CD8-positive, alpha-beta memory T cell (primary cell): Measurements from ENCODE around the gene PFDN2. TPM values are rescaled to one million over a fixed set of nuclear protein-coding genes. Genes with fewer than 3 reads are reported as not detected.

Source experiments
- CTCF ChIA-PET: fragments of 350-600 bp; sonication (Branson Sonifier 250); formaldehyde crosslinking; loops from one replicate; lab custom pipeline; 2021; ENCODE audit warnings: antibody characterized with exemption; lab: Charles Lee
- POLR2A ChIA-PET: fragments of 350-600 bp; sonication (Branson Sonifier 250); formaldehyde crosslinking; loops from one replicate; lab custom pipeline; 2021; ENCODE audit warnings: antibody characterized with exemption; lab: Charles Lee
- DNase-seq, 5 donors: peaks; one replicate each; pipeline versions ENCODE4 v3.0.0 to v3.0.0-alpha.2; 2020 to 2022; ENCODE audit warnings: mixed read lengths in 1 of 5
- H3K27ac ChIP-seq: one replicate; pipeline ENCODE4 v1.7.0; 2013; ENCODE audit warnings: low read depth, mild to moderate bottlenecking, low read length, moderate library complexity
- H3K27me3 ChIP-seq: 2 replicates; pipeline ENCODE4 v1.7.0; 2013; ENCODE audit warnings: low read length, mild to moderate bottlenecking; ENCODE audit not compliant: insufficient read depth, poor library complexity, severe bottlenecking
- H3K36me3 ChIP-seq: 2 replicates; pipeline ENCODE4 v1.7.0; 2013; ENCODE audit warnings: mild to moderate bottlenecking, low read length, moderate library complexity; ENCODE audit not compliant: insufficient read depth
- H3K4me1 ChIP-seq: 2 replicates; pipeline ENCODE4 v1.7.0; 2013; ENCODE audit warnings: mild to moderate bottlenecking, low read length, moderate library complexity; ENCODE audit not compliant: insufficient read depth
- H3K4me3 ChIP-seq: 2 replicates; pipeline ENCODE4 v1.7.0; 2013; ENCODE audit warnings: mild to moderate bottlenecking, low read length
- H3K9me3 ChIP-seq: 2 replicates; pipeline ENCODE4 v1.7.0; 2013; ENCODE audit warnings: mild to moderate bottlenecking, low read length
- H3K27ac Mint-ChIP-seq, 8 donors: one replicate each; pipeline ENCODE4 v1.8.0; 2020 to 2021; ENCODE audit warnings: mixed read lengths in 8 of 8, mild to moderate bottlenecking in 6 of 8, inconsistent platforms in 3 of 8, moderate library complexity in 3 of 8
- H3K27me3 Mint-ChIP-seq, 2 donors: one replicate each; pipeline ENCODE4 v1.8.0; 2020 to 2021; ENCODE audit warnings: mixed read lengths in 2 of 2, mild to moderate bottlenecking in 1 of 2, moderate library complexity in 1 of 2
- H3K36me3 Mint-ChIP-seq, 3 donors: one replicate each; pipeline ENCODE4 v1.8.0; 2020 to 2021; ENCODE audit warnings: mixed read lengths in 3 of 3, inconsistent platforms in 1 of 3, mild to moderate bottlenecking in 1 of 3
- H3K4me1 Mint-ChIP-seq, 3 donors: one replicate each; pipeline ENCODE4 v1.8.0; 2020 to 2021; ENCODE audit warnings: mixed read lengths in 3 of 3, inconsistent platforms in 1 of 3, mild to moderate bottlenecking in 1 of 3
- H3K4me3 Mint-ChIP-seq, 7 donors: one replicate each; pipeline ENCODE4 v1.8.0; 2020 to 2021; ENCODE audit warnings: mixed read lengths in 7 of 7, mild to moderate bottlenecking in 6 of 7, moderate library complexity in 4 of 7, inconsistent platforms in 2 of 7
- H3K9me3 Mint-ChIP-seq, 5 donors: one replicate each; pipeline ENCODE4 v1.8.0; 2020 to 2022; ENCODE audit warnings: mixed read lengths in 5 of 5, mild to moderate bottlenecking in 3 of 5, moderate library complexity in 2 of 5, inconsistent platforms in 1 of 5
- polyA plus RNA-seq: library from polyadenylated mRNA; unstranded; fragments of 300-500 nt; fragmentation: Illumina TruSeq; gene quantifications from one replicate; pipeline ENCODE4 v1.2.3, GENCODE V29; 2021
- total RNA-seq, 2 experiments: library from RNA; stranded (reverse); gene quantifications; one replicate each; pipeline ENCODE4 v1.2.3, GENCODE V29; 2021

Gene PFDN2, protein sequence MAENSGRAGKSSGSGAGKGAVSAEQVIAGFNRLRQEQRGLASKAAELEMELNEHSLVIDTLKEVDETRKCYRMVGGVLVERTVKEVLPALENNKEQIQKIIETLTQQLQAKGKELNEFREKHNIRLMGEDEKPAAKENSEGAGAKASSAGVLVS
- total RNA-seq (100 to 1,000 TPM; 133 to 142 TPM), polyA plus RNA-seq (96.4 TPM)

DNA sequence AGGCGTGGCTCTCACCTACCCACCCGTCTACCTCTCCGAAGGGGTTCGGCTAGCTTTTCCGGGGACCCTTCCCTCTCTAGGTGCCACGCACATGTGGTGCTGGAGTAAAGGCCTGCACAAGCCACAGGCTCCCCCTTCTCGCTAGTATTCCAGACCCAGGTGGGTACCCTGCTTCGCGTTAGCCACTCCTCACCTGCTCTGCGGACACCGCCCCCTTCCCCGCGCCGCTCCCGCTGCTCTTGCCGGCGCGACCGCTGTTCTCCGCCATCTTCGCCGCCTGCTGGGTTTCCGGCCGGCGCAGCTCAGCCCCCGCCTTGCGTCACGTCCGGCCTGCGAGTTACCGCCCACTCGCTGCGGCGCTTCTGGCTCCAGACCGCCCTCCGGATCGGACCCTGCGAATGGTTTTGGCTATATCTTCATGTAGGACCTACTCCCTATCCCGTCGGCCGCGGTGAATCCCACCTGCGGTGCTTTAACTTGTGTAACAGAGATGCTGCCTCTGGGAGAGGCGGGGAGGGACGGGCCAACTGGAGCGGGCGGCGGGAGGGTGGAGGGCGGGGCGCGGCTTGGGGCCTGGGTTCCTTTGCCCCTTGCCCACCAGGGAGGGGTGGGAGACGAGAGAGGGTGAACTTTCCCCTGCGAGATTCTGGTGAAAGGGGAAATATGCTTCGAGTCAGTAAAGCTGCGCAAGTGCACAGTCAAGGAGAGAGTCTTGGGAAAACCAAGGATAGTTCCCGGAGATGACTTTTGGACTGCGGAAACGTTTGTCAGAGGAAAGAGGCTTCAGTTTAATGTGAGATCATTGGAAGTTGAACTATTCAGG, at the start of gene PFDN2, which contains the start of gene NIT1:
PFDN2 (minus strand) TSS at position 279 of the 823 bp plus-strand sequence; CDS start at position 268, 11 bp downstream.
NIT1 (plus strand) TSS at position 347 of the 823 bp plus-strand sequence; CDS start at position 419, 72 bp downstream.
- Histone ChIP-seq H3K4me1 (peaks cover 53% of the 10 kb centered on the region), H3K27ac (peak within 1 kb of the TSS; percentile 98), H3K4me3 (peak within 1 kb of the TSS; percentile 98), H3K36me3 (peaks cover 23% of the 10 kb centered on the region), H3K9me3 (no peaks in the 10 kb centered on the region), H3K27me3 (no peaks in the 10 kb centered on the region)
- peaks cover 57 to 72% (median 62%) of the 10 kb centered on the region in 3 donors for H3K4me1 Mint-ChIP-seq
- ChIA-PET CTCF (interaction anchor here (0.6 to 2.3 kb wide), 12 partner anchors 15 to 263 kb away, joined by 3 to 7 read pairs (median 4); partner anchors contain the start of genes DEDD, KLHDC9, TSTD1 and USF1), POLR2A (interaction anchor here (0.6 to 2.3 kb wide), 9 partner anchors 14 to 856 kb away, joined by 3 to 11 read pairs (median 3); partner anchors contain the start of genes ARHGAP30, DCAF8, DEDD and KLHDC9)
- peak; percentile 76 to 89 (median 83) for DNase-seq
- peaks cover 0 to 60% (median 6%) of the 10 kb centered on the region in 3 donors for H3K36me3 Mint-ChIP-seq
- H3K27ac Mint-ChIP-seq = peak within 1 kb of the TSS; percentile 91 to 98 (median 96)
- no peaks in the 10 kb centered on the region for H3K27me3 Mint-ChIP-seq
- H3K4me3 Mint-ChIP-seq = peak within 1 kb of the TSS; percentile 92 to 98 (median 94)
- H3K9me3 Mint-ChIP-seq = no peaks in the 10 kb centered on the region

DNA sequence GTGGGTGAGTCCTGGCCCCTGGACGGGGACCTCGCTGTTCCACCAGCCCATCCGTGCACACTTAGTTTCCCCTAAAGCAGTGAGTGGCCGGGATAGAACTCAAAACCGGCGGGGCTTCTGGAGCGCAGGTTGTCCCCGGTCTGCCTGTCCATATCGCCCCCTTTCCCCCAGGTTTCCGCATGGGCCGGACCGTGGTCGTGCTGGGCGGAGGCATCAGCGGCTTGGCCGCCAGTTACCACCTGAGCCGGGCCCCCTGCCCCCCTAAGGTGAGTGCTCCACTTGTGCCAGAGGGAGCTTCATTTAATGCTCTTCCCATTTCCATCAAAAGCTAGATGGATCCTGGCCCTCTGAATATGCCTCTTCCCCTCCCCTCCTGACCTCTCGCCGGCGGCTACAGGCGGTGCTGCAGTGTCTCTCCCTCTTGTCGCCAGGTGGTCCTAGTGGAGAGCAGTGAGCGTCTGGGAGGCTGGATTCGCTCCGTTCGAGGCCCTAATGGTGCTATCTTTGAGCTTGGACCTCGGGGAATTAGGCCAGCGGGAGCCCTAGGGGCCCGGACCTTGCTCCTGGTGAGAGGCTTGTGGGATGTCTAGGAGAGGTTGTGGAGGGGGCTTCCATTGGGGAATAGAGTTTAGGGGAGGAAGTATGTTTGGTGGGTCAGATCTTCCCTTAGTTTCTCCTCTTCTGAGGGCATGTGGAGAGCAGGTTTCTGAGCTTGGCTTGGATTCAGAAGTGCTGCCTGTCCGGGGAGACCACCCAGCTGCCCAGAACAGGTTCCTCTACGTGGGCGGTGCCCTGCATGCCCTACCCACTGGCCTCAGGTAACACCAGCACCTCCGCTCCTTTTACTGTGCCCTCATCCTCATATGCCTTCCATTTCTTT, 49.1 kb upstream of the PFDN2 start:
- Mint-ChIP-seq H3K36me3 (peaks cover 0 to 75% (median 21%) of the 10 kb centered on the region in 3 donors), H3K27me3 (no peaks in the 10 kb centered on the region), H3K9me3 (no peaks in the 10 kb centered on the region), H3K27ac (peak overlapping the region; percentile 96 to 100 (median 99)), H3K4me1 (peaks cover 41 to 67% (median 58%) of the 10 kb centered on the region in 3 donors), H3K4me3 (peak overlapping the region; percentile 87 to 96 (median 93))
- H3K4me3 ChIP-seq = peak overlapping the region; percentile 81
- peaks cover 31% of the 10 kb centered on the region for H3K36me3 ChIP-seq
- H3K4me1 ChIP-seq = peaks cover 18% of the 10 kb centered on the region
- no peaks in the 10 kb centered on the region for H3K27me3 ChIP-seq
- peak in 1 of 5 donors; percentile 51 for DNase-seq
- ChIA-PET CTCF (interaction anchor here (0.7 to 4.9 kb wide), 20 partner anchors 10 to 215 kb away, joined by 3 to 49 read pairs (median 6); partner anchors contain the start of genes APOA2, B4GALT3, DEDD and NDUFS2), POLR2A (interaction anchor here (0.5 to 2.4 kb wide), 14 partner anchors 9 to 329 kb away, joined by 3 to 23 read pairs (median 5); partner anchors contain the start of genes B4GALT3, FCER1G, NDUFS2 and NIT1)
- no peaks in the 10 kb centered on the region for H3K9me3 ChIP-seq
- H3K27ac ChIP-seq = peak overlapping the region; percentile 95

GRCh38 chr1:161165742-161166668, 48.2 kb upstream of the PFDN2 start, which contains the start of gene PPOX:
PPOX (plus strand) TSS chr1:161166426; CDS start chr1:161166848, 422 bp downstream.
- ChIA-PET CTCF (interaction anchor here (0.7 to 4.9 kb wide), 32 partner anchors 10 to 222 kb away, joined by 3 to 49 read pairs (median 4); partner anchors contain the start of genes ADAMTS4, APOA2, B4GALT3 and DEDD), POLR2A (interaction anchor here (0.6 to 2.4 kb wide), 18 partner anchors 9 to 148 kb away, joined by 3 to 23 read pairs (median 4); partner anchors contain the start of genes B4GALT3, DEDD, FCER1G and NDUFS2)
- H3K27ac Mint-ChIP-seq = peak within 1 kb of the TSS; percentile 96 to 100 (median 99)
- peak; percentile 88 to 97 (median 93) for DNase-seq
- no peaks in the 10 kb centered on the region for H3K9me3 Mint-ChIP-seq
- Histone ChIP-seq H3K4me3 (peak within 1 kb of the TSS; percentile 81), H3K36me3 (peaks cover 22% of the 10 kb centered on the region), H3K9me3 (no peaks in the 10 kb centered on the region), H3K27me3 (no peaks in the 10 kb centered on the region), H3K27ac (peak within 1 kb of the TSS; percentile 95), H3K4me1 (peaks cover 27% of the 10 kb centered on the region)
- peaks cover 43 to 76% (median 66%) of the 10 kb centered on the region in 3 donors for H3K4me1 Mint-ChIP-seq
- no peaks in the 10 kb centered on the region for H3K27me3 Mint-ChIP-seq
- H3K4me3 Mint-ChIP-seq = peak within 1 kb of the TSS; percentile 87 to 96 (median 93)
- peaks cover 0 to 74% (median 23%) of the 10 kb centered on the region in 3 donors for H3K36me3 Mint-ChIP-seq

DNA sequence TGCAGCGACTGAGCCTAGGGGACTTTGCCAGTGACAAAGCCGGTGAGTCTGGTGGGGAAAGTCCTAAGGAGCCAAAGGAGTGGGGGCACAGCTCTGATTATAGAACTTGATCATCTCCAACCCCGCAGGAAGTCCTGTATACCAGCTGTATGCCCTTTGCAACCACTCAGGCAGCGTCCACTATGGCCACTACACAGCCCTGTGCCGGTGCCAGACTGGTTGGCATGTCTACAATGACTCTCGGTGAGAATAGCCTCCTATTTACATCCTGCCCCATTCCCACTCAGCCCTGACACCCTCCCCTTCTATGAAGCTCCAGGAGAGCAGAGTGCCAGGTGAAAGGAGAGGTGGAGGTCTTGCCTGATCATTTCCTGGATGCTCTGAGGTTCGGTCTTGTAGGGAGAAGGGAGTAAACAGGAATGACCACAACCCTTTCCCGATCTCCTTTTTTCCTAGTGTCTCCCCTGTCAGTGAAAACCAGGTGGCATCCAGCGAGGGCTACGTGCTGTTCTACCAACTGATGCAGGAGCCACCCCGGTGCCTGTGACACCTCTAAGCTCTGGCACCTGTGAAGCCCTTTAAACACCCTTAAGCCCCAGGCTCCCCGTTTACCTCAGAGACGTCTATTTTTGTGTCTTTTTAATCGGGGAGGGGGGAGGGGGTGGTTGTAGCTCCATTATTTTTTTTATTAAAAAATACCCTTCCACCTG, 47.2 kb upstream of the PFDN2 start:
- Histone ChIP-seq H3K36me3 (peaks cover 15% of the 10 kb centered on the region), H3K27ac (peak overlapping the region; percentile 95), H3K9me3 (no peaks in the 10 kb centered on the region), H3K27me3 (no peaks in the 10 kb centered on the region), H3K4me1 (peaks cover 36% of the 10 kb centered on the region), H3K4me3 (peak overlapping the region; percentile 81)
- no peak for DNase-seq
- Mint-ChIP-seq H3K9me3 (no peaks in the 10 kb centered on the region), H3K27me3 (no peaks in the 10 kb centered on the region), H3K27ac (peak overlapping the region; percentile 96 to 100 (median 99)), H3K4me1 (peaks cover 47 to 86% (median 75%) of the 10 kb centered on the region in 3 donors), H3K36me3 (peaks cover 0 to 70% (median 19%) of the 10 kb centered on the region in 3 donors), H3K4me3 (peak overlapping the region; percentile 21 to 96 (median 92))
- ChIA-PET POLR2A (interaction anchor here (0.6 to 2.4 kb wide), 13 partner anchors 10 to 149 kb away, joined by 3 to 23 read pairs (median 5); partner anchors contain the start of genes B4GALT3, DEDD, NDUFS2 and SDHC), CTCF (interaction anchor here (0.6 to 4.9 kb wide), 30 partner anchors 10 to 235 kb away, joined by 3 to 49 read pairs (median 4); partner anchors contain the start of genes ADAMTS4, APOA2, B4GALT3 and NDUFS2)

DNA sequence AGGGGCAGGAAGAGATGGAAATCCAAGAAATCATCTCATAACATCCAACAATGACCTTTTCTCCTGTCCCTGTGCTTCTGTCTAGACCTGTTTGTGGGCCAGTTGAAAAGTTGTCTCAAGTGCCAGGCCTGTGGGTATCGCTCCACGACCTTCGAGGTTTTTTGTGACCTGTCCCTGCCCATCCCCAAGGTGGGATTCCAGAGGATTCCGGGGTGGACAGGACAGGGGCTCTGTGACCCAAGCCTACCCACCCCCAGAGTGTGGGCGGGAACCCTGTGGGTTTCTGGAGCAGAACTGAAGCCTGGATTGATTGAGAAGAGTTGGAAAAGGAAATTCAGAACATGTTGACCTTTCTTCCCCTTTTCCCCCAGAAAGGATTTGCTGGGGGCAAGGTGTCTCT, 46.0 kb upstream of the PFDN2 start:
- H3K4me1 ChIP-seq = peaks cover 44% of the 10 kb centered on the region
- no peak overlapping the region for H3K27ac ChIP-seq
- no peak for DNase-seq
- no peaks in the 10 kb centered on the region for H3K27me3 ChIP-seq
- H3K9me3 ChIP-seq = no peaks in the 10 kb centered on the region
- H3K9me3 Mint-ChIP-seq = no peaks in the 10 kb centered on the region
- peak overlapping the region in 7 of 8 donors; percentile 75 to 100 (median 98) for H3K27ac Mint-ChIP-seq
- ChIA-PET CTCF (interaction anchor here (3.6 to 4.9 kb wide), 2 partner anchors 9 to 27 kb away, joined by 42 to 44 read pairs; partner anchors contain the start of gene UFC1), POLR2A (no interaction called here)
- H3K36me3 ChIP-seq = peaks cover 10% of the 10 kb centered on the region
- no peak overlapping the region for H3K4me3 ChIP-seq
- H3K27me3 Mint-ChIP-seq = no peaks in the 10 kb centered on the region
- peak overlapping the region in 3 of 7 donors; percentile 3 to 94 (median 53) for H3K4me3 Mint-ChIP-seq
- H3K36me3 Mint-ChIP-seq = peaks cover 0 to 72% (median 16%) of the 10 kb centered on the region in 3 donors
- peaks cover 54 to 87% (median 85%) of the 10 kb centered on the region in 3 donors for H3K4me1 Mint-ChIP-seq

DNA sequence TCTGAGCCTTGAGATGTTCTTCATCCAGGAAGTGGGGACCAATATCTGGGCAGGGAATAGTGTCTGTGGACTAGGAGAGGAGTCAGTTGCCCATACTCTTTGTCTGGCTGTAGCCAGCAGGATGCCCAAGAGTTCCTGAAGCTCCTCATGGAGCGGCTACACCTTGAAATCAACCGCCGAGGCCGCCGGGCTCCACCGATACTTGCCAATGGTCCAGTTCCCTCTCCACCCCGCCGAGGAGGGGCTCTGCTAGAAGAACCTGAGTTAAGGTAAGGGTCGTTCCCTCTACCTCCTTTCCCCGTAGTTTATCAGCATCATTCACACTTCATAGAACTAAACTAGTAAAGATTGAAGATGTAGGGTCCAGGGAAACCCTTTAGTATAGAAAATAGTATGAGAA, 45.0 kb upstream of the PFDN2 start:
- Mint-ChIP-seq H3K4me1 (peaks cover 51 to 88% (median 87%) of the 10 kb centered on the region in 3 donors), H3K27me3 (no peaks in the 10 kb centered on the region), H3K9me3 (no peaks in the 10 kb centered on the region), H3K27ac (peak overlapping the region in 7 of 8 donors; percentile 20 to 99 (median 87)), H3K36me3 (peaks cover 0 to 77% (median 18%) of the 10 kb centered on the region in 3 donors), H3K4me3 (peak overlapping the region in 4 of 7 donors; percentile 20 to 82 (median 53))
- Histone ChIP-seq H3K9me3 (no peaks in the 10 kb centered on the region), H3K36me3 (peaks cover 10% of the 10 kb centered on the region), H3K27me3 (no peaks in the 10 kb centered on the region), H3K4me3 (no peak overlapping the region), H3K4me1 (peaks cover 47% of the 10 kb centered on the region), H3K27ac (peak overlapping the region; percentile 19)
- ChIA-PET POLR2A (no interaction called here), CTCF (interaction anchor here (1.3 to 2.5 kb wide), 2 partner anchors 18 to 31 kb away, joined by 3 to 7 read pairs; no protein-coding TSS in a partner anchor)
- DNase-seq = no peak
